HG02610 (cell line): Measurements from ENCODE around the gene PCP2.
"Not testable (repeated sequence)": the region's sequence is repeated elsewhere in the genome, so short reads cannot be mapped to it uniquely, and the experiment has no call there.

Source experiments
- ATAC-seq: cut with Tn5 transposase; IDR thresholded peaks from one replicate; pipeline ENCODE4 v1.9.1; 2021; ENCODE audit warnings: mild to moderate bottlenecking, moderate library complexity; ENCODE audit not compliant: unreplicated experiment

The PCP2 gene

GRCh38 chr19:7662657-7663056 is 29.1 kb upstream of the PCP2 start:
- no peak for ATAC-seq

DNA sequence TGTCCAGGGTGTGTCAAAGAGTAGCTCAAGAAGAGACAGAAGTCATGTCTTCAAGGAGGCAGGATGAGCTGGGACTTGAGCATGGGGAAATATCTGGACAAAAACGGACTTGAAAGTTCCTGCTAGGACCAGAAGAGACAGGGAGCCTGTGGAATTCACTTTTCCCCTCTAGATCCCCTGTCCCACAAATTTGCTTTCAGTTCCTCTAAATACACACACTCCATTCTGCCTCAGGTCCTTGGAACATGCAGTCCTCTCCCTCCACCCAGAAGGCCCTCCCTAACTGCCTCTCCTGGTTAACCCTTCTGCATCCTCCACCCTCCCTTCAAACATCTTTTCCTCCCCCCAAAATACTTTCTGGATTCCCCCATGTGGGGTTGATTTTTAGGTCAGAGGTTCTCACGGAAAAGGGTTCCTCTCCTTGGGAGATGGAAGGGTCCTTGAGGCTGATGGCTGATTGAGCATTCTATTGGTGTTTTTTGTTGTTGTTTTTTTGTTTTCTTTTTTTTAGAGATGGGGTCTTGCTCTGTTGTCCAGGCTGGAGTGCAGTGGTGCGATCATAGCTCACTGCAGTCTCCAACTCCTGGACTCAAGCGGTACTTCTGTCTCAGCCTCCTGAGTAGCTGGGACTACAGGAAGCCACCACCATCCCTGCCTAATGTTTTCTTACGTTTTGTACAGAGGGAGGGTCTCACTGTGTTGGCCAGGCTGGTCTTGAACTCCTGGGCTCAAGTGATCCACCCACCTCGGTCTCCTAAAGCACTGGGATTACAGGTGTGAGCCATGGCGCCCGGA is 28.4 kb upstream of the PCP2 start:
- ATAC-seq: no peak

DNA sequence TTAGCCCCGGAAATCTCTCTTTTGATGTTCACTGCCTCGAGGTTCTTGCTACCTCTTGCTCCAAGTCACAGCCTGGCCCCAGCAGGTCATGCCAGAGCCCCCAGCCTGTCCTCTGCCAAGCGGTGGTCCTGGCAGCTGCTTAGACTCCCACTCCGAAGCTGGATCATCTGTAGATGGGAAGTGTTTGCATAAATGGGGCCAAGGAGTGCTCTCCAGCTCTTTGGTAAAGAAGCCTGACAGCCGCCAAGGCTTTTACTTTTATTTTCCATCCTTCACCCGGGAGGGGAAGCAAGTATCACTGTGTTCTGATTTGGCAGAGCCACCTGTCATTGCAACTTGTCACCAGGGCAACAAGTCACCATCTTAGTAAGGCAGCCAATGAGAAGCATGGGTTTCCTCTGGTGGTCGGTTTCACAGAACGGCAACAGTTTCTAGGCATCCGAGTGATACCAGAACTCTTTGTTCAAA is 24.7 kb upstream of the PCP2 start:
- ATAC-seq: peak; percentile 87

- no peak for ATAC-seq
These were observed 23.7 kb upstream of the PCP2 start for GRCh38 chr19:7657131-7657751.

DNA sequence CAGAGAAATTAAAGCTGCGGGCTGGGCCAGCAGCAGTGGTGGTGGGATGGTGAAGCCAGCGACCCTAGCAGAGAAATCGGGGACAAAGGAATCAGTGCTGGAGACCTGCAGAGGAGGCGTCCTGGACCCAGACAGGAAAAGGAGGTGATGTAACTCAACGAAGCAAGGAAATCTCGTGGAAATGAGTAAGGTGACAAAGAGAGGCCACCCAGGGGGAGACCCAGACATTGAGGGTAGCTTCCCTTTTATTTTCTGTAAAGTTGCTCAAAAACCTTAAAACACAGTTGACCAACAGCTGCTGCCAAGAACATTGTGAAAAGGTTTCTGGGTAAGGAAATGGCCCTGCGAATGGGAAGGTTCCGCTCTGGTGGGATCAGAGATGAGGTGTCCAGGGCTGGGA is 22.1 kb upstream of the PCP2 start:
- ATAC-seq: no peak

DNA sequence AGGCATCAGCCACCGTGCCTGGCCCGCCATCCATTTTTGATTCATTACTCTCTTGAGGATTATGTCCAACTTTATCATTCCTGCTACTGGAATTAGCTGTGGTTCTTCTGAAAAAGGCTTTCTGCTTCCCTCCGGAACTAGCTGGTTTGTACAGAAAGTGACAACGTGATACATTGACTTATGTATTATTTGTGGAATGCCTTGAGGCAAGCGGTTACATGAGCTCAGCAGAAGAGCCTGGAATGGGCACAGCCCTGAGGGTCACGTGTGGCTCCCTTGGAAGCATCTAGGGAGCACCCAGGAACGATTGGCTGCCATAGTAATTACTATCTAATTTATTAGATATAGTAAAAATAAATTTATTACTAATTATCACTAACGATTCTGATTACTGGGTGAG is 20.9 kb upstream of the PCP2 start:
- no peak for ATAC-seq

- no peak for ATAC-seq
These were observed 18.6 kb upstream of the PCP2 start for GRCh38 chr19:7652061-7652641.

DNA sequence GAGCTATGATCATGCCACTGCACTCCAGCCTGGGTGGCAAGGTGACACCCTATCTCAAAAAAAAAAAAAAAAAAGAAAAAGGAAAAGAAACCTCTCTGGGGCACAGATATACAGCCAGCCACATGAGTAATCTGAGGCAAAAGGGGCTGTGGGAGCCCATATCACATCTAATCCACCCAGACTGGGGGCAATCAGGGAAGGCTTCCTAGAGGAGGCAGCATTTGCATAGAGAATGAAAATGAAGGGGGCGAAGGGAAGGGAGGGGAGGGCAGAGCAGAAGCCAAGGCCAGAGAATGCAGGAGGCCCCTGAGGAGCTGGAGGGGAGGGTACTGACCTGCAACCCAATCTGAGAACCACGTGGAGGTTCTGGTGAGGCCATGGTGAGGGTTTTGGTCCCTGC is 16.6 kb upstream of the PCP2 start:
- no peak for ATAC-seq

DNA sequence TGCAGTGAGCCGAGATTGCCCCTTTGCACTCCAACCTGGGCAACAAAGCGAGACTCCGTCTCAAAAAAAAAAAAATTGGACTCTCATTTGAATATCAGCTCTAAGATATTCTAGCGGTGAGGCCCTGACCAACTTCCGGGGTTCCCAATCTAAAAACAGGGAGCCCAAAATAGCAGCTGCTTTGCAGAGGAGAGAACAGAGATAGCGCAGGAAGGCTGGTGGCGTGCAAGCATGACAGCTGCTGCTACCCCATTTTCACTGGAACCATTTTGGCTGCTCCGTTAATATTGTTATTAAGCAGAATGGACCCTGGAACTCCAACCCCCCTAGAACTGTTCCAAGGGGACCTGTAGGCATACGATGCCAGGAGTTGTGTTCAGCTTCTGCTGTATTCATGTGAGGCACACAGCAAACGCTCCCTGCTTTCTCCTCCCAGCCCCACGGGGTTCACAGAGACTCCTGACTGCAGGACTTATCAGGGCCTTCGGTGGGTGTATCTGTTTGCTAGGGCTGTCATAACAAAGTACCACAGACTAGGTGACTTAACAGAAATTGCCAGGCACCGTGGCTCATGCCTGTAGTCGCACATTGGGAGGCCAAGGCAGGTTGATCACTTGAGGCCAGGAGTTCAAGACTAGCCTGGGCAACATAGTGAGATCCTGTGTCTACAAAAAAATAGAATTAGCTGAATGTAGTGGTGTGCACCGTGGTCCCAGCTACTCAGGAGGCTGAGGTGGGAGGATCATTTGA is 14.9 kb upstream of the PCP2 start:
- no peak for ATAC-seq

DNA sequence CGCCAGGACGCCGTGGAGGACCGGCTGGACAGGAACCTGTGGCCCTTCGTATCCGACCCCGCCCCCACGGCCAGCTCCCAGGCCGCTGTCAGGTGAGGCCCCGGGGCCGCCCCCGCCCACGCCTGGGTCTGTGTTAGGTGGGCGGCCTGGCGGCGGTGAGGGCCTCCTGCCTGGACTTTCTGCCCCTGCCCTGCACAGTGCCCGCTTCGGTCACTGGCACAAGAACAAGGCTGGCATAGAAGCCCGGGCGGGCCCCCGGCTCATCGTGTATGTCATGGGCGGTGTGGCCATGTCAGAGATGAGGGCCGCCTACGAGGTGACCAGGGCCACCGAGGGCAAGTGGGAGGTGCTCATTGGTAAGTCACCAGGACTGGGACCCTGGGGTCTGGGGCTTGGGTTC is 13.6 kb upstream of the PCP2 start:
- ATAC-seq: no peak

- no peak for ATAC-seq
These were observed 12.8 kb upstream of the PCP2 start for GRCh38 chr19:7646426-7646700.

GRCh38 chr19:7645656-7646425 is 12.3 kb upstream of the PCP2 start:
- no peak for ATAC-seq

- ATAC-seq: no peak
These were observed 11.6 kb upstream of the PCP2 start for GRCh38 chr19:7645163-7645562.

GRCh38 chr19:7644550-7644877 is 11.0 kb upstream of the PCP2 start:
- no peak for ATAC-seq

DNA sequence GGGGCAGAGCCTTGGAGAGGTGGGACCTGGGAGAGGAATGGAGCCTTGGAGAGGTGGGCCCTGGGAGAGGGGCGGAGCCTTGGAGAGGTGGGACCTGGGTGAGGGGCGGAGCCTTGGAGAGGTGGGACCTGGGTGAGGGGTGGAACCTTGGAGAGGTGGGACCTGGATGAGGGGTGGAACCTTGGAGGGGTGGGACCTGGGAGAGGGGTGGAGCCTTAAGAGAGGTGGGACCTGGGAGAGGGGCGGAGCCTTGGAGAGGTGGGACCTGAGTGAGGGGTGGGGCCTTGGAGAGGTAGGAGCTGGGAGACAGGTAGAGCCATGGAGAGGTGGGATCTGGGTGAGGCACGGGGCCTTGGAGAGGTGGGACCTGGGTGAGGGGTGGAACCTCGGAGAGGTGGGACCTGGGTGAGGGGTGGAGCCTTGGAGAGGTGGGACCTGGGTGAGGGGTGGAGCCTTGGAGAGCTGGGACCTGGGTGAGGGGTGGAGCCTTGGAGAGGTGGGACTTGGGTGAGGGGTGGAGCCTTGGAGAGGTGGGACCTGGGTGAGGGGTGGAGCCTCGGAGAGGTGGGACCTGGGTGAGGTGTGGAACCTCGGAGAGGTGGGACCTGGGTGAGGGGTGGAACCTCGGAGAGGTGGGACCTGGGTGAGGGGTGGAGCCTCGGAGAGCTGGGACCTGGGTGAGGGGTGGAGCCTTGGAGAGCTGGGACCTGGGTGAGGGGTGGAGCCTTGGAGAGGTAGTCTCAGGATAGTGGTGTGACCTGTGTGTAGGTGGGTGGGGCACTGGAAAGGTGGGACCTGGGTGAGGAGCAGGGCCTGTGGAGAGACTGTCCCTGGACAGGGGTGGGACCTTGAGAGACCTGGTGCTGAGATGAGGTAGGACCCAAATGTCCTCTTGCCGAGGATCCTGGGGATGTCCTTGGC is 10.4 kb upstream of the PCP2 start:
- not testable (repeated sequence) for ATAC-seq

DNA sequence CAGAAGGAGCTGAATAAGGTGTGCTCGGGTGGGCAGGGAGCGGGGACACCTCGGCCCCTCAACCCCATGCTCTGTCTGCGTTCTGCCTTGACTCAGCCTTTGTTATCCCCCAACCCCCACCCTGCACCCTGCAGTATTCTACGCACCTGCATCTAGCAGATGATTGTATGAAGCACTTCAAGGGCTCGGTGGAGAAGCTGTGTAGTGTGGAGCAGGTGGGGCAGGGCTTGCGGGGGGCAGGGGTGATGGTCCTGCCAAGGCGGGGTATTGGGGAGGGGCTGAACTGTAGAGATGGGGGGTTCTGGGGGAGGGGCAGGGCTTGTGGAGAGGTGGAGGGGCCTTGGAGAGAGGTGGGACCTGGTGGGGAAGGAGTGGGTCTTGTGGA is 9.5 kb upstream of the PCP2 start:
- ATAC-seq: no peak

- ATAC-seq: no peak
These were observed 8.9 kb upstream of the PCP2 start for GRCh38 chr19:7642295-7643030.

- ATAC-seq: no peak
These were observed 8.1 kb upstream of the PCP2 start for GRCh38 chr19:7641290-7642276.
